HG02981 (cell line): ENCODE measurements around the gene KISS1R.
A peak's percentile ranks its signal among the peaks of the same experiment; 100 is the strongest.
"Not testable (repeated sequence)": the region's sequence is repeated elsewhere in the genome, so short reads cannot be mapped to it uniquely, and the experiment has no call there.

Experiments used
- ATAC-seq: cut with Tn5 transposase; IDR thresholded peaks from one replicate; pipeline ENCODE4 v1.9.1; 2021; ENCODE audit warnings: mild to moderate bottlenecking, moderate library complexity; ENCODE audit not compliant: unreplicated experiment

KISS1R gene

DNA sequence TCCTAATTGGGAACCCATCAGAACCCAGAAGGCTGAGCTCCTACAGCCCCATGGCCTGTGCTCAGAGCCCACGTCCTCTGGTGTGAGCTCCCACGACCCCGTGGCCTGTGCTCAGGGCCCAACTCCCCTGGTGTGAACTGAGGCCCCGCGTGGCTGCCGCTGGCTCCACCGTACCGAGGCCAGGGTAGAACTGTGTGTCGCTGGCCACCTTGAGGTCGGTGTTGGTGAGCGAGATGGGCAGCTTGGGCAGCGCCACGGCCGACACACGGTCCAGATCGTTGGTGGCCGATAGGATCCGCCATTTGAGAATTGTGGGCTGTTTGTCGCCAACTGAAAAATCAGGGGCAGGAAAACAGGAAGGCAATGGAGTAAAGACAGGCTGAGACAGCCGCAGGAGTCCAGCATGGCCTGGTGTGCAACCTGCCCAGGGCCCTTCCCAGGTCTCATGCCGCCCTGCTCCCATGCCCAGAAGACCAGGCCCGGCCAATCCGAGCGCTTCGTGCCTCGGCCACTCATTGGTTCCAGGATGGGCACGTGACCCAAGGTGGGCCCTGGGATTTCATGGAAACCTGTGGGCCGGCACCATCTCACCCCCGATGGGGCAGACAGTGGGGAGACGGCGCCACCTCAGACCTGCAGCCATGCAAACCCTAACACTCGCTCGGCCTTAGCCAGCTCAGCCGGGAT, 35.6 kb upstream of the KISS1R start:
- no peak for ATAC-seq

DNA sequence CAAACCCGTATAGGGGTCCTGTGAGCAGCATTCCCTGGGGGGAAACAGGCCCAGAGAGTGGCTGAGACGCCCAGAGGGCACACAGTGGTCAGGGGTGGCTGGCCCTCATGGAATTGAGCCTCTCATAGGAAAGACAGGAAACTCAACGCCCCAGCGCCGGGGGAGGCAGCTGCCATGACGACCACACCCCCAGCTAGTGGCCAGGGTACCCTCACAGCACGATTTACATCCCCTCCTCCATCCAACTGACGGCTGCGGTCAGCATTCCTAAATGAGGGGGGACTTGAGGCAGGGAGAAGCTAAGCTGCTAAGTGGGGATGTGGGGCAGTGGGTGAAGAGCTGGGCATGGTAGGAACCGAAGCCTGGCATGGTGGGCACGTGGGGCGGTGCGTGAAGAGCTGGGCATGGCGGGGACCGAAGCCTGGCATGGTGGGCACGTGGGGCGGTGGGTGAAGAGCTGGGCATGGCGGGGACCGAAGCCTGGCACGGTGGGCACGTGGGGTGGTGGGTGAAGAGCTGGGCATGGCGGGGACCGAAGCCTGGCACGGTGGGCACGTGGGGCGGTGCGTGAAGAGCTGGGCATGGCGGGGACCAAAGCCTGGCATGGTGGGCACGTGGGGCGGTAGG, 34.1 kb upstream of the KISS1R start:
- no peak for ATAC-seq

GRCh38 chr19:883661-884211, 33.4 kb upstream of the KISS1R start:
- no peak for ATAC-seq

GRCh38 chr19:884420-885211, 32.5 kb upstream of the KISS1R start:
- no peak for ATAC-seq

DNA sequence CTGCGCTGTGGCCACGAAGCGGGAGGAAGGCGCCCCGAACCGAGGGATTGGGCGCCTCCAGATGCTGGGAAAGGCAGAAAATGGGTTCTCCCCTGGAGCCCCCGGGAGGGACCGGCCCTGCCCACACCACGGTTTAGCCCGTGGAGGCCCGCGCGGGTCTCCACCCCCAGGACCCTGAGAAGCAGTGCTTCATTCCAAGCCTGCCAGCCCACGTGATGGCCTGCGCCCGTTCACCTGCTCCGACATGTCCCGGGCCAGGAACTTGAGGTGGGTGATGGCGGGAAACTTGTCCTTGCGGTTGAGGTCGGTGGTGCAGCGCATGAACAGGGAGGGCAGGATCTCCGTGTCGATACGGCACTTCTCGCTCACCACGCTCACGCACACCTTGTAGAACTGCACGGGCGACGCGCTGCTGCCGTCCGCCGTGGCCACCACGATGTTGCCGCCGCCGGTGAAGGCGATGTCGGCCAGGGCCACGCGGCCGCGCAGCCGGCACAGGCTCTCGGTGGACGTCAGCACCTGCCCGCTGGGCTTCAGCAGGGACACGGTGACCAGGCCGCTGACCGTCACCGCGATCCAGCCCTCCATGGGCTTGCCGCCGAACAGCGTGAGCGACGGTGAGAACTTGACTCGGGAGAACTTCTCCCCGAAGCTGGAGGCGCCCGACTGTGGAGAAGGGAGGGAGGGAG, 31.5 kb upstream of the KISS1R start:
- ATAC-seq = no peak

DNA sequence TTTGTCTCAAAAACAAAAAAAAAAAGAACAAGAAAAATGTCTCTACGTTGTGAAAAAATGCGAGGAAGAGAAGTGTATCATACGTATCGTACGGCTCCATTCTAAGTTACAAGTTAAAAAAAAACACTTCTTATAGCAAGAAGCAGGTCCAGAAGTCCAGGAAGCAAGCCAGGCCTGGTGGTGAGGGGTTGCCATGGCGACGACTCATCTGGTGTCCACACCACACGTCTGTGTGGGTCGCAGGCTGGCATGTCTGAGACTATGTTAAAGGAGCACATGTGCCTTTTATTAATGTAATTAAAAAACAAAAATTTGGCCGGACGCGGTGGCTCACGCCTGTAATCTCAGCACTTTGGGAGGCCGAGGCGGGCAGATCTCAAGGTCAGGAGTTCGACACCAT, 30.1 kb upstream of the KISS1R start:
- ATAC-seq = no peak

- ATAC-seq = no peak
Measured at GRCh38 chr19:887599-887998, 29.5 kb upstream of the KISS1R start.

DNA sequence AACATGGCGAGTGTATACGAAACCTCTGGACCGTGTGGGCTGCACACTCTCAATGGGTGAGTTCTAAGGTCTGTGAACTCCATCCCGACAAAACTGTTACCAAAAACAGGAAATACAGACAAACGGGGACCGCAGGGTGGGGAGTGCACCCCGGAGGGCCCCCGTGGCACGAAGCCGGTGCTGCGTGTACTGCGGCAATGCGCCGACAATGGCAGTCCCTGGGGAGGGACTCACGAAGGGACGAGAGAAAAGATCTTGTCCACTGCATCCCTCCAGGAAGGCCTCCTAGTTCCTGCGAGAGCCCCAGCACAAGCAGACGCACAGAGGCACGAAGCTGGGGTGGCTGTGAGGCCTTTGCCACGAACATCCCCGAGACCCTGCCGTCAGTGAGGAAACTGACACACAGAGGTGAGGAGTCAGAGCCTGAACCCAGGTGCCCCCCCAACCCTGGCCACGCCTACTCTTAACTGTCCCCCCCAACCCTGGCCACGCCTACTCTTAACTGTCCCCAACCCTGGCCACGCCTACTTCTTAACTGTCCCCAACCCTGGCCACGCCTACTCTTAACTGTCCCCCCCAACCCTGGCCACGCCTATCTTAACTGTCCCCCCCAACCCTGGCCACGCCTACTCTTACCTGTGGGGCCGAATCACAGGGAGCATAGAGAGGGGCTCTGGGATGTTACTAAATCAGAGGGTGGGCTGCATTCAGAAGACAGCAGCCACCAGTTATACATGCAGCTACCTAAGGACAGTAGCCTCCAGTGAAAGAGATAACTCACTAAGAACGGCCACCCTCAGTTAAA, 28.4 kb upstream of the KISS1R start:
- no peak for ATAC-seq

- ATAC-seq = no peak
Measured at GRCh38 chr19:889662-890295, 27.4 kb upstream of the KISS1R start.

GRCh38 chr19:890831-891230, 26.3 kb upstream of the KISS1R start:
- ATAC-seq = no peak

DNA sequence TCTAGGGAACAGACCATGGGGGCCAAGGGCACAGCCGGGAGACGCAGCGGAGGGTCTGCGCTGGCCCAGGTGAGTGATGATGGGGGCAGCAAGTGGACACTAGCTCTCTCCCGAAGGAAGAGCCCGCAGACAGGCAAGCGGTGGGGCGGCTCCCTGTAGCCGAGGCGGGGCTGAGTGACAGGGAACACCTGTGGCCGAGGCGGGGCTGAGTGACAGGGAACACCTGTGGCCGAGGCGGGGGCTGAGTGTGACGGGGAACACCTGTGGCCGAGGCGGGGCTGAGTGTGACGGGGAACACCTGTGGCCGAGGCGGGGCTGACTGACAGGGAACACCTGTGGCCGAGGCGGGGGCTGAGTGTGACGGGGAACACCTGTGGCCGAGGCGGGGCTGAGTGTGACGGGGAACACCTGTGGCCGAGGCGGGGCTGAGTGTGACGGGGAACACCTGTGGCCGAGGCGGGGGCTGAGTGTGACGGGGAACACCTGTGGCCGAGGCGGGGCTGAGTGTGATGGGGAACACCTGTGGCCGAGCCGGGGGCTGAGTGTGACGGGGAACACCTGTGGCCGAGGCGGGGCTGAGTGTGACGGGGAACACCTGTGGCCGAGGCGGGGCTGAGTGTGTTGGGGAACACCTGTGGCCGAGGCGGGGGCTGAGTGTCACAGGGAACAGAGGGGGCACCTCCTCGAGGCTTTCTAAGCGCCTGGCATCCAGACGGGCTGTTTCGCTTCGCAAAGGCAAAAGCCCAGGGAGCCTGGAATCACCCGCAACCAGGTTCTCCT, 25.5 kb upstream of the KISS1R start:
- ATAC-seq = not testable (repeated sequence)

DNA sequence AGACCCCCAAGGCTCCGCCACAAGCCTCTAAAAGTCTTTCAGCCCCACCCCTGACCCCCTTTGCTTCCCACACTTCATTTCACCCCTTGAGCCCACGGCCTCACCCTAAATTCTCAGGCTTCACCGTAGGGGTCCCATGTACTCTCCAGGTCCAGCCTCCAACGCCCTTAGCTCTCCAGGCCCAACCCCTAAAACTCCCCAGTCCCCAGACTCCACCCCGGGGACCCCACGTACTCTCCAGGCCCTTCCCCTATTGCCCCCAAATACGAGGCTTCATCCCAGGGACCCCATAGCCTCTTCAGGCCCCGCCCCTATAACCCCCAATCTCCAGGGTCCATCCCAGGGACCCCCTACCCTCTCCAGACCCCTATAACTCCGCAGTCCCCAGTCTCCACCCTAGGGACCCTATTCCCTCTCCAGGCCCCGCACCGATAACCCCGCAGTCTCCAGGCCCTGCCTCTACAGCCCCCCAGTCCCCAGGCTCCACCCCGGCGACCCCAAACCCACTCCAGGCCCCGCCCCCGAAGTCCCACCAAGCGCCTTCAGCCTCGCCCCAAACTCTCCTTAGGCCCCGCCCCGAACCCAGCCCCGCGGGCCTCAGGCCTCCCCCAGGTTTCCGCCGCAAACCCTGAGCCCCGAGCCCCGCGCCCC, 24.8 kb upstream of the KISS1R start:
- ATAC-seq = no peak

DNA sequence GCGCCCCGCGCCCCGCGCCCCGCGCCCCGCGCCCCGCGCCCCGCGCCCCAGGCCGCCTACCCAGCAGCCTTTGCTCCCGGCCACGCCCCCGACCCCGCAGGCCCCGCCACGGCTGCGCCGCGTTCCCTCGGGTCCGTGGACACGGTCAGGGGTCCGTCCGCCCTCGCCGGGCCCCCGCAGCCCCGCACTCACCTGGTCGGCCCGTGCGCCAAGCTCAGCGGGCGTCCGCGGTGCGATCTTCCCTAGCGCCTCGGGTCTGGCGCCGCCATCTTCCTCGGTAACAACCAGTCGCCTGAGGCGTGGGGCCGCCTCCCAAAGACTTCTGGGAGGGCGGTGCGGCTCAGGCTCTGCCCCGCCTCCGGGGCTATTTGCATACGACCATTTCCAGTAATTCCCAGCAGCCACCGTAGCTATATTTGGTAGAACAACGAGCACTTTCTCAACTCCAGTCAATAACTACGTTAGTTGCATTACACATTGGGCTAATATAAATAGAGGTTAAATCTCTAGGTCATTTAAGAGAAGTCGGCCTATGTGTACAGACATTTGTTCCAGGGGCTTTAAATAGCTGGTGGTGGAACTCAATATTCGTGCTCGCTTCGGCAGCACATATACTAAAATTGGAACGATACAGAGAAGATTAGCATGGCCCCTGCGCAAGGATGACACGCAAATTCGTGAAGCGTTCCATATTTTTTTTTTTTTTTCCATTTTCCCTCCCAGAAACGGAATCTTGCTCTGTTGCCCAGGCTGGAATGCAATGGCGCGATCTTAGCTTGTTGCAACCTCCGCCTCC, 24.0 kb upstream of the KISS1R start, which contains the start of the genes MED16 and RNU6-9:
Gene MED16 (minus strand): TSS at position 294 of the 796 bp plus-strand sequence. CDS start 2,056 bp downstream, outside the sequence.
Gene RNU6-9 (plus strand): TSS at position 591 of the 796 bp plus-strand sequence.
- ATAC-seq = peak; percentile 81

GRCh38 chr19:896434-896833, 20.7 kb upstream of the KISS1R start:
- no peak for ATAC-seq

DNA sequence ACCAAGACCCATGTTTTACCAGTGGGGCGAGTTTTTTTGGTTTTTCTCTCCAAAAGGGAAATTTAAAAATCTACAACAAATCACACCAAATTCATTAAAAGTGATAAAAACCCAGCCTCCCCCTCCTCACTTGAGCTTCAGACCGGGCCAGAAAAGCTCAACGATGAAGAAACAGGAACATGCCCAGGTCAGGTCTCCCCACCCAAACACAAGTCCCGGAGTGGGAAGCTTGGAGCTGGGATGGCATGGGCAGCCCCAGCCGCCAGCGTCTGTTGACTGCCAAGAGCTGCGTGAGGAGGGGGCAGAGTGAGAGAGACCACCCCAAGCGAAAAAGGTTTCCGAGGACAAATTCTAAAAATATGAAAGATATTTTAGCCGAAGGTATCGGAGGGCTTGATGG, 20.1 kb upstream of the KISS1R start:
- ATAC-seq = no peak

- ATAC-seq = no peak
Measured at GRCh38 chr19:897442-898039, 19.6 kb upstream of the KISS1R start.

- no peak for ATAC-seq
Measured at GRCh38 chr19:898663-899062, 18.5 kb upstream of the KISS1R start.
